ENCODE data around the gene SCIN. TPM values are rescaled to one million over a fixed set of nuclear protein-coding genes. Genes with fewer than 3 reads are reported as not detected.

SCIN gene
- total and polyA plus RNA-seq, 2 of the 8 experiments (the other 6 are each of a cell fraction or from before 2014, with no cell fraction given): 0.47 to 1.9 TPM

DNA sequence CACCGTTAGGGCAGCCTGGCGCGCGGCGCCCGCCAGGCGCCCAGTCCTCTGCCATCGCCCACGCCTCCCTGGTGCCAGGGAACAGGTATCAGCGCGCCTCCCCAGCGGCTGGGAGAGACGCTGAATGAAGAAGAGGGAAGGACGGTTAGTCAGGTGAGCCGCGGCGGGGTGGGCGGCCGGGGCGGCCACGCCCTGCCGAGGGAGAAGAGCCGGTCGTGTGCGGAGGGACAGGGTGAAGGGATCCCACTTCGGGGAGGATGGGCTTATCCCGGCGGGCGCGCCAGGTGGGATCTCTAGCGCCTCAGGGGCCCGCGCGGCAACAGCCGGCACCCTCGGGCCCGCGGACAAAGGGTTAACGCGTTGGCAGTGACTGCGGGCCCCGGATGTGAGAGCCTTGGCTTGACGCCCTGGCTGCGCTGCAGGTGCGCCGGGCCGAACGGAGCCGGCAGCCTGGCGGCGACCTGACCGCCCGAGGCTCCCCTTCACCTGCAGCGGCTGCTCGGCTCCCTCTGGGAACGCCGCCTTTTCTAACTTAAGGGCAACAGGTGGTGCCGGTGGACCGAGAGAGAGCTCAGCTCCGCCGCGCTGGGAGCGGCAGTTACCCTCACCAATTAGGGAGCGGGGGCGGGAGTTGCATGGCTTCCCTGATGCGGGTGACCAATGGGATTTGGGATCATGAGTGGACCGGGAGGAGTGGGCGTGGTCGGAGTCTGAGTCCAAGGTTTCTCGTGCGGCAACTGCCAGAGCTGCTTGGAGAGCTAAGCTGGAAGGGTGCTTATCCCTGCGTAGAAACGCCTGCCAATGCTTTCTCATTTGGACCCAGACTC lies 116.6 kb downstream of the SCIN start, which contains the start of gene ARL4A (continued):
- TF ChIP-seq CBX5 (IDR thresholded peaks at IDR 0.05; ENCODE audit: low read depth, low read length): no peak
- no peak for TF ChIP-seq GTF2F1 (IDR thresholded peaks at IDR 0.05; ENCODE audit: borderline replicate concordance, low read depth, low read length)
- peak; percentile 50; the same call in 1 of the 2 replicates for TF ChIP-seq E2F6 (IDR thresholded peaks at IDR 0.05)
- TF ChIP-seq CHD2 (IDR thresholded peaks at IDR 0.05; ENCODE audit: low read length): peak; percentile 88
- peak; percentile 52; the same call in 1 of the 2 replicates for TF ChIP-seq KDM5A (IDR thresholded peaks at IDR 0.05; ENCODE audit: low read length)
